Activated naive CD8-positive, alpha-beta T cell treated with anti-CD3 and anti-CD28 coated beads, Interleukin-2, amount 50 U/mL, for 24 hours (primary cell): ENCODE measurements around the gene RAP1B.

Source experiments
- ATAC-seq: fragments of 150-1000 bp; cut with Tn5 transposase; one replicate; pipeline ENCODE4 v1.10.0; 2021
- DNase-seq: peaks from one replicate; pipeline ENCODE4 v3.0.0; 2021
- H3K27ac Mint-ChIP-seq: one replicate; pipeline ENCODE4 v1.8.0; 2021; ENCODE audit warnings: mild to moderate bottlenecking, mixed read lengths
- H3K27me3 Mint-ChIP-seq: one replicate; pipeline ENCODE4 v1.8.0; 2021; ENCODE audit warnings: mixed read lengths
- H3K36me3 Mint-ChIP-seq: one replicate; pipeline ENCODE4 v1.8.0; 2021; ENCODE audit warnings: low read depth, mixed read lengths
- H3K4me1 Mint-ChIP-seq: one replicate; pipeline ENCODE4 v1.8.0; 2021; ENCODE audit warnings: mixed read lengths
- H3K4me3 Mint-ChIP-seq: one replicate; pipeline ENCODE4 v1.8.0; 2021; ENCODE audit warnings: mild to moderate bottlenecking, moderate library complexity, mixed read lengths
- H3K9me3 Mint-ChIP-seq: one replicate; pipeline ENCODE4 v1.8.0; 2021; ENCODE audit warnings: mixed read lengths

RAP1B gene

GRCh38 chr12:68610370-68611093 lies at the start of gene RAP1B:
TSS of gene RAP1B (plus strand) at chr12:68610899. CDS start at chr12:68648725, 37,826 bp downstream.
- peak; percentile 83 for ATAC-seq
- Mint-ChIP-seq H3K4me1 (peaks cover 46% of the 10 kb centered on the region), H3K27me3 (no peaks in the 10 kb centered on the region), H3K36me3 (peaks cover 36% of the 10 kb centered on the region), H3K9me3 (no peaks in the 10 kb centered on the region), H3K4me3 (peak within 1 kb of the TSS; percentile 96), H3K27ac (peak within 1 kb of the TSS; percentile 93)
- peak; percentile 87 for DNase-seq

DNA sequence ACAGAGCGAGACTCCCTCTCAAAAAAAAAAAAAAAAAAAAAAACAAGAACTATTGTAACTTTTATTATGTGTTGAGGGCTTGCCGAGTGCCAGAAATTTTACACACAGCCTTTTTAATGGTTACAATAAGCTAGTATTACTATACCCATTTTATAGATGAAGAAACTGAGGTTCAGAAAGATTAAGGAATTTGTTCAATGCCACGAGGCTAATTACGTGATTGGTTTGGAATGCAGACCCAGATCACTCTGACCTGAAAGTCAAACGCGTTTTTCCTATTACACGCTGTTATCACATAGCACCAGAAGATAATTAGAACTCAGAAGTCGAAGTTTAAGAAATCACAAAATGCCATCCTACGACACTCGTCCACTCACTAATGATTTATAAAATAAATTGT lies 48.9 kb upstream of the RAP1B start:
- Mint-ChIP-seq H3K4me1 (peaks cover 61% of the 10 kb centered on the region), H3K27ac (no peak overlapping the region), H3K27me3 (no peaks in the 10 kb centered on the region), H3K36me3 (no peaks in the 10 kb centered on the region), H3K9me3 (no peaks in the 10 kb centered on the region), H3K4me3 (no peak overlapping the region)
- ATAC-seq (no peak), DNase-seq (no peak)

DNA sequence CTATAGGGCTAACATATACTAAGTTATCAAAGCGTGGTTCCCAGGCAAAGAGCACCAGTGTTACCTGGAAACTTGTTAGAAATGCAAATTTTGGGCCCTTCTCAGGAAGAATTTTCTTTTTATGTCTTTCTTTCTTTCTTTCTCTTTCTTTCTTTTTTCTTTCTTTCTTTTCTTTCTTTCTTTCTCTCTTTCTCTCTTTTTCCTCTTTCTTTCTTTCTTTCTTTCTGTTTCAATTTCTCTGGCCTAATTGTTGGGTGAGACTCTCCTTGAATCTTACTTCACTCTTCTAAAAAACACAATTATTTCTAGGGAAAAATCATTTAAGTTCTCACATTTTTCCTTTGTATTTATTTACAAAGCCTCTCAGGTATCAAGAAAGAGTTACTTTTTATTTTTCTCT lies 46.5 kb upstream of the RAP1B start:
- H3K4me3 Mint-ChIP-seq = no peak overlapping the region

DNA sequence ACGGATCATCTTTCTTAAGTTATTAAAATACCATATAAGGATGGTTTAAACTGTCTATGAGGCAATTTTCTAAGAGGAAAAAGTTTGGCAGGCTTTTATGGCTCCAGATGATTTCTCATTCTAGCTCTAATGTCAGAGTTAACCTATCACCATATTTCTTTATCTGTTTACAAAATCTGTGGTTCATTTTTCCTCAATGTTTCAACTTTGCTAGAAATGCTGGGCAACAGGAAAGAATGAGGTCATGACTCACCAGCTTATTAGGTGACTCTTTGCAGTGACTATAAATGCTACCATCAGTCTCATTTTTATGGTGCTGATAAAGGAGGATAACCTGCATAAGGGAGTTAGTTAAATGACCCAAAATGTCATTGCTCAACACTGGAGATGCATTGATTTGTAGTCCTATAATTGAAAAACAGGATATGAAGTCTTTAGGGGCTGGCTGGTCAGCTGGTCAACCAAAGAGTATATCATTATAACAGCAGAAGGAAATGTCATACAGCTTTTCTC lies 45.3 kb upstream of the RAP1B start:
- peak overlapping the region; percentile 2 for H3K27ac Mint-ChIP-seq
- peaks cover 36% of the 10 kb centered on the region for H3K4me1 Mint-ChIP-seq
- no peaks in the 10 kb centered on the region for H3K27me3 Mint-ChIP-seq
- DNase-seq (no peak), ATAC-seq (peak; percentile 96)
- no peaks in the 10 kb centered on the region for H3K9me3 Mint-ChIP-seq
- H3K4me3 Mint-ChIP-seq = no peak overlapping the region
- H3K36me3 Mint-ChIP-seq = no peaks in the 10 kb centered on the region

More for the DNA sequence above, 46.5 kb upstream of the RAP1B start:
- Mint-ChIP-seq H3K27ac (peak overlapping the region; percentile 43), H3K27me3 (no peaks in the 10 kb centered on the region), H3K4me1 (peaks cover 48% of the 10 kb centered on the region), H3K9me3 (no peaks in the 10 kb centered on the region), H3K36me3 (no peaks in the 10 kb centered on the region)
- DNase-seq = no peak
- ATAC-seq = no peak

- Mint-ChIP-seq H3K4me1 (peaks cover 37% of the 10 kb centered on the region), H3K36me3 (no peaks in the 10 kb centered on the region), H3K9me3 (no peaks in the 10 kb centered on the region), H3K27ac (no peak overlapping the region), H3K4me3 (no peak overlapping the region), H3K27me3 (no peaks in the 10 kb centered on the region)
- DNase-seq = no peak
- ATAC-seq = no peak
Observed at GRCh38 chr12:68568922-68569569, 41.7 kb upstream of the RAP1B start.

DNA sequence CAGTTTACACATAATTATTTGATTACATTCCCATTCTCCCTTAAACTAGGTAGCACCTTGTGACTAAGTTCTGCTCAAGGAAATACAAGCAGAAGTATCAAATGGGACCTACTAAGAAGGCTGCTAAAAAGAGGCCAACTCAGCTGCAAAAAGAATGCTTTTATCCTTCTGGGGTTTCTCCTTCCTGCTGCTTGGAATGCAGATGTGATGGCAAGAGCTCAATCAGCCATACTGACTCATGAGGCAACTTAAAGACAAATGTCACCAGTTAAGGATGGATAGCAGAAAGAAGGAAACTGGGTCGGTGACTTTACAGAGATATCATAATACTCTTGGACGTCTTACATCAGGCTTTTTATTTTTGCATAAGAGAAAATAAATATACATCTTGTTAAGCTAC lies 38.0 kb upstream of the RAP1B start:
- H3K9me3 Mint-ChIP-seq = no peaks in the 10 kb centered on the region
- no peak overlapping the region for H3K4me3 Mint-ChIP-seq
- H3K4me1 Mint-ChIP-seq = peaks cover 19% of the 10 kb centered on the region
- no peak for DNase-seq
- H3K27me3 Mint-ChIP-seq = no peaks in the 10 kb centered on the region
- no peak overlapping the region for H3K27ac Mint-ChIP-seq
- no peak for ATAC-seq
- H3K36me3 Mint-ChIP-seq = no peaks in the 10 kb centered on the region

DNA sequence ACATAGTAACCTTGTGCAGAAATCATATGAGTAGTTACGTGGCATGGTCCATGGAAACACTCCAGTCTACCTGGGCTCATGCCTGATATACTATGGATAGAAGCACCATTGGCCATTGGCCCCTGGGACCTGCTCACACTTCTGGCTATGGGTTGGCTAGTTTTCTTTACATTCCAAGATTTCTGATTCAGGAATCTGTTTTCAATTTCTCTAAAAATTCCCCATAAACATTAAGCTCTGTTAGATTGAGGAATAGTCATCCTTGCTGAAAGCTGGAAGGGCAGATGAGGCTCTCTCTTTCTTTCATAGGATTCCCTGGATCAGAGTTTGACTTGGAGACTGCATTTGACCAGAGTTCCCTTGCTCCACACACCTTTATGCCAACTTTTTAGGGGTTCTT lies 37.3 kb upstream of the RAP1B start:
- DNase-seq = no peak
- H3K36me3 Mint-ChIP-seq = no peaks in the 10 kb centered on the region
- no peaks in the 10 kb centered on the region for H3K27me3 Mint-ChIP-seq
- no peaks in the 10 kb centered on the region for H3K9me3 Mint-ChIP-seq
- H3K4me1 Mint-ChIP-seq = peaks cover 24% of the 10 kb centered on the region
- no peak overlapping the region for H3K27ac Mint-ChIP-seq
- ATAC-seq = no peak
- H3K4me3 Mint-ChIP-seq = no peak overlapping the region

DNA sequence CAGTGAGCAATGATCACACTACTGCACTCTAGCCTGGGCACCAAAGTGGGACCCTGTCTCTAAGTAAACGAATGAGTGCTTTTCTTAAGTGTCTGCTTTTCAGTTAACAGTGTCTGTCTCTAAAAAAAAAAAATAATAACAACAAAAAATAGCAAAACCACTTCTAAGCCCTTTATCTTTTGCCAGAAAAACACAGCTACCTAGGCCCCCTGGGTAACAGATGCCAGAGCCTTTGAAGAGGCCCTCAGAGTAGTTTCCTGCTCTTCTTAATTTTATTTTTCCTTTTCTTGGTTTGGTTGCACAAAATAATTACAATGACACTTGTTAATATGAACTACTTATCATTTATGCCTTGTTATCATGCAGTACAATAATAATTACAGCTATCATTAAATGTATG lies 32.8 kb upstream of the RAP1B start:
- no peaks in the 10 kb centered on the region for H3K27me3 Mint-ChIP-seq
- no peaks in the 10 kb centered on the region for H3K36me3 Mint-ChIP-seq
- ATAC-seq (no peak), DNase-seq (no peak)
- H3K9me3 Mint-ChIP-seq = no peaks in the 10 kb centered on the region
- H3K27ac Mint-ChIP-seq = no peak overlapping the region
- no peak overlapping the region for H3K4me3 Mint-ChIP-seq
- H3K4me1 Mint-ChIP-seq = peaks cover 23% of the 10 kb centered on the region

GRCh38 chr12:68578765-68579164 lies 31.9 kb upstream of the RAP1B start:
- Mint-ChIP-seq H3K9me3 (no peaks in the 10 kb centered on the region), H3K36me3 (no peaks in the 10 kb centered on the region), H3K4me3 (no peak overlapping the region), H3K27ac (no peak overlapping the region), H3K27me3 (no peaks in the 10 kb centered on the region), H3K4me1 (peaks cover 27% of the 10 kb centered on the region)
- DNase-seq (no peak), ATAC-seq (no peak)

DNA sequence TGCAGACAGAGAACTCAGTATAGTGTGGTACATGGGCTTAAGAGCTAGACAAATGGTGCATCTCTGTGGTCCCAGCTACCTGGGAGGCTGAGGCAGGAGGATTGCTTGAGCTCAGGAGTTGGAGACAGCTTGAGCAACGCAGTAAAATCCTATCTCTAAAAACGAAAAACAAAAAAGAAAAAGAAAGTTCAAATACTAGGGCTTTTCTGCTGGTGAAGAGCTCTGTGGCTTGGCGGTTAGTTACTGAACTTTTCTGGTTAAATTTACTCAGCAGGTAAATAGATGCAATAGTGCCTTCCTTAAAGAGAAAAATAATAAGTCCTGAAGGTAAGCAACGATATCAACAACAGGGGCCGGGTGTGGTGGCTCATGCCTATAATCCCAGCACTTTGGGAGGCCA lies 31.4 kb upstream of the RAP1B start:
- Mint-ChIP-seq H3K4me1 (peaks cover 29% of the 10 kb centered on the region), H3K9me3 (no peaks in the 10 kb centered on the region), H3K27ac (peak overlapping the region; percentile 54), H3K27me3 (no peaks in the 10 kb centered on the region), H3K4me3 (peak overlapping the region; percentile 36), H3K36me3 (no peaks in the 10 kb centered on the region)
- DNase-seq = no peak
- peak; percentile 43 for ATAC-seq

- Mint-ChIP-seq H3K27ac (no peak overlapping the region), H3K4me3 (no peak overlapping the region), H3K27me3 (no peaks in the 10 kb centered on the region), H3K36me3 (no peaks in the 10 kb centered on the region), H3K9me3 (no peaks in the 10 kb centered on the region), H3K4me1 (peaks cover 33% of the 10 kb centered on the region)
- ATAC-seq = no peak
- DNase-seq = no peak
Observed at GRCh38 chr12:68580911-68581310, 29.8 kb upstream of the RAP1B start.

DNA sequence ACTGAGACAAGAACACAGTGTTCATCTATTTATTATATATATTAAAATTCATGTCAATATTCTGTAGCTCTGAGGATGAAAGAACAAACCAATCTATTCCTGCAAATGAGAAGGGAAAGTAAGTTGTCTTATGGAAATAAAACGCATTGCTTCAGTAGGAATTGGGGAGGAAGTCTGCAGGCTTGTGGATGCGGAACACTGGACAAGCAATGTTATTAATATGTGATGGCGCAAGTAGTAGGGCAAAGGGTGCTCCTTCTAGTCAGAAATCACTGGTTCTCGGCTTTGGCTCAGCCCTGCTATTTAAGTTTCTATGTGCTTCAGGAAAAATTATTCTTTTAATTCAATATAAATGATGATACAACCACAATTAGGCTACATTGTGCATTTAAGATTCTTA lies 28.8 kb upstream of the RAP1B start:
- ATAC-seq (no peak), DNase-seq (no peak)
- Mint-ChIP-seq H3K9me3 (no peaks in the 10 kb centered on the region), H3K27ac (peak overlapping the region; percentile 31), H3K36me3 (no peaks in the 10 kb centered on the region), H3K4me1 (peaks cover 40% of the 10 kb centered on the region), H3K4me3 (no peak overlapping the region), H3K27me3 (no peaks in the 10 kb centered on the region)

DNA sequence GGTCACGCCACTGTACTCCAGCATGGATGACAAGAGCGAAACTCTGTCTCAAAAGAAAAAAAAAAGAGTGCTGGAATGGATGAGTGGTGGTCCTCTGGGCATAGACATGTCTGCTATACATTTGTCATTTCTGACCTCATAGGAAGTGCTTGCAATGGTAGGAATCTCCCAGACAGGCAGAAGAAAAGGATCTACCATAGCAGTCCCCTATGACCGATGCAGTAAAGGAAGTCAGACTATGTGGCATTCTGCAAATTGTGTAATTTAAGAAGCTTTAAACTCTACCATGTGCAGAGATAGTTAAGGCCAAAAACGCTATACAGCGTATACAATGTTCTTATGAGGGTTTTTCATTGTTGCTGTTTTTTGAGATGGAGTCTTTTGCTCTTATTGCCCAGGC lies 24.7 kb upstream of the RAP1B start:
- ATAC-seq (no peak), DNase-seq (no peak)
- Mint-ChIP-seq H3K4me3 (no peak overlapping the region), H3K27me3 (no peaks in the 10 kb centered on the region), H3K27ac (no peak overlapping the region), H3K9me3 (peaks cover 6% of the 10 kb centered on the region), H3K4me1 (peaks cover 42% of the 10 kb centered on the region), H3K36me3 (peaks cover 14% of the 10 kb centered on the region)

DNA sequence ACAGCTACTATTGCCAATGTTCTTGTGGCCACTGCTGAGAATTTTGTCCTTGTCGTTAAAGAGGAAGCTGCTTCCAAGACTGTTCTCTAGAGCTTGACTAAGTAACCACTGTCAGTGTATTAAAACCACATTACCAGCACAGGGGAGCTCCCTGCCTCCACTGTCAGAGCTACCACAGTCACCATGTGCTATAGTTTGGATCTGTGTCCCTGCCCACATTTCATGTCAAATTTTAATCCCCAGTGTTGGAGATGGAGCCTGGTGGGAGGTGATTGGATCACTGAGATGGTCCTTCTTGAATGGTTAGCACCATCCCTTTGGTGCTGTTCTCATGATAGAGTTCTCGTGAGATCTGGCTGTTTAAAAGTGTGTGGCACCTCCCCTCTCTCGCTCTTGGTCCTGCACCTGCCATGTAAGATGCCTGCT lies 23.2 kb upstream of the RAP1B start:
- Mint-ChIP-seq H3K9me3 (peaks cover 6% of the 10 kb centered on the region), H3K36me3 (peaks cover 16% of the 10 kb centered on the region), H3K27ac (peak overlapping the region; percentile 74), H3K27me3 (no peaks in the 10 kb centered on the region), H3K4me1 (peaks cover 55% of the 10 kb centered on the region), H3K4me3 (peak overlapping the region; percentile 28)
- ATAC-seq (peak; percentile 98), DNase-seq (peak; percentile 44)

DNA sequence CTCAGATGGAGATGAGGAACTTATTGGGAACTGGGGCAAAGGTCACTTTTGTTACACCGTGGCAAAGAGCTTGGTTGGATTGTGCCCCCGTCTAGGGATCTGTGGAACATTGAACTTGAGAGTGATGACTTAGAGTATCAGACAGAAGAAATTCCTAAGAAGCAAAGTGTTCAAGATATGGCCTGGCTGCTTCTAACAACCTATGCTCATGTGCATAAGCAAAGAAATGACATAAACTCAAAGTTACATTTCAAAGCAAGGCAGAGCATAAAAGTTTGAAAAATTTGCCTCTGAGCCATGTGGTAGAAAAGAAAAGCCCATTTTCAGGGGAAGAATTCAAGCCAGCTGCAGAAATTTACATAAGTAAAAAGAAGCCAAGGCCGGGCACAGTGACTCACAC lies 21.5 kb upstream of the RAP1B start:
- H3K27me3 Mint-ChIP-seq = no peaks in the 10 kb centered on the region
- H3K9me3 Mint-ChIP-seq = peaks cover 6% of the 10 kb centered on the region
- peaks cover 16% of the 10 kb centered on the region for H3K36me3 Mint-ChIP-seq
- no peak overlapping the region for H3K27ac Mint-ChIP-seq
- H3K4me3 Mint-ChIP-seq = no peak overlapping the region
- H3K4me1 Mint-ChIP-seq = peaks cover 53% of the 10 kb centered on the region
- DNase-seq = no peak
- no peak for ATAC-seq
